Parathyroid adenoma (tissue), 2 donors: ENCODE results near the gene LANCL2.

Experiments used
- H2AFZ ChIP-seq: fragments of 300-600 bp; sonication (generic); one replicate; pipeline ENCODE4 v1.7.0; 2017; ENCODE audit warnings: antibody characterized with exemption, mild to moderate bottlenecking
- H3K27ac ChIP-seq: fragments of 300-600 bp; sonication (generic); one replicate; pipeline ENCODE4 v1.7.0; 2017
- H3K27me3 ChIP-seq: fragments of 300-600 bp; sonication (generic); one replicate; pipeline ENCODE4 v1.7.0; 2017; ENCODE audit warnings: low read length; ENCODE audit not compliant: control insufficient read depth, insufficient read depth
- H3K36me3 ChIP-seq: fragments of 300-600 bp; sonication (generic); one replicate; pipeline ENCODE4 v1.7.0; 2017; ENCODE audit warnings: low read length; ENCODE audit not compliant: control insufficient read depth, insufficient read depth
- H3K4me1 ChIP-seq: fragments of 300-600 bp; sonication (generic); one replicate; pipeline ENCODE4 v1.7.0; 2017; ENCODE audit warnings: control low read depth
- H3K4me2 ChIP-seq: fragments of 300-600 bp; sonication (generic); one replicate; pipeline ENCODE4 v1.7.0; 2017; ENCODE audit warnings: low read length
- H3K4me3 ChIP-seq: fragments of 300-600 bp; sonication (generic); one replicate; pipeline ENCODE4 v1.7.0; 2017; ENCODE audit warnings: low read depth, low read length
- H3K79me2 ChIP-seq: fragments of 300-600 bp; sonication (generic); one replicate; pipeline ENCODE4 v1.7.0; 2017; ENCODE audit warnings: control low read depth
- H3K9ac ChIP-seq: fragments of 300-600 bp; sonication (generic); one replicate; pipeline ENCODE4 v1.7.0; 2017; ENCODE audit warnings: mild to moderate bottlenecking
- H3K9me3 ChIP-seq: fragments of 300-600 bp; sonication (generic); one replicate; pipeline ENCODE4 v1.7.0; 2017; ENCODE audit warnings: low read length; ENCODE audit not compliant: control insufficient read depth
- CTCF ChIP-seq: fragments of 300-600 bp; sonication (generic); IDR thresholded peaks from one replicate; pipeline ENCODE4 v1.7.0; 2017; ENCODE audit warnings: antibody characterized with exemption, mild to moderate bottlenecking
- donor health status: primary hyperparathyroidism.

The LANCL2 gene

GRCh38 chr7:55335151-55335550 lies 30.0 kb upstream of the LANCL2 start:
- H3K9ac ChIP-seq: no peak overlapping the region
- H3K36me3 ChIP-seq: no peaks in the 10 kb centered on the region
- H3K4me1 ChIP-seq: no peaks in the 10 kb centered on the region
- no peak overlapping the region for H3K4me3 ChIP-seq
- H3K79me2 ChIP-seq: no peaks in the 10 kb centered on the region
- no peaks in the 10 kb centered on the region for H3K27me3 ChIP-seq
- H3K4me2 ChIP-seq: no peak overlapping the region
- H3K9me3 ChIP-seq: no peaks in the 10 kb centered on the region
- H3K27ac ChIP-seq: no peak overlapping the region
- TF ChIP-seq CTCF: no peak
- H2AFZ ChIP-seq: no peak overlapping the region

- H3K4me3 ChIP-seq: no peak overlapping the region
- no peaks in the 10 kb centered on the region for H3K27me3 ChIP-seq
- H3K9ac ChIP-seq: no peak overlapping the region
- no peaks in the 10 kb centered on the region for H3K79me2 ChIP-seq
- no peak overlapping the region for H2AFZ ChIP-seq
- TF ChIP-seq CTCF: no peak
- H3K4me2 ChIP-seq: no peak overlapping the region
- no peak overlapping the region for H3K27ac ChIP-seq
- H3K9me3 ChIP-seq: no peaks in the 10 kb centered on the region
- H3K4me1 ChIP-seq: no peaks in the 10 kb centered on the region
- no peaks in the 10 kb centered on the region for H3K36me3 ChIP-seq
Observed at GRCh38 chr7:55335786-55336185, 29.4 kb upstream of the LANCL2 start.

GRCh38 chr7:55336540-55336939 lies 28.6 kb upstream of the LANCL2 start:
- no peak overlapping the region for H3K27ac ChIP-seq
- H3K79me2 ChIP-seq: no peaks in the 10 kb centered on the region
- H3K4me3 ChIP-seq: no peak overlapping the region
- H3K9ac ChIP-seq: no peak overlapping the region
- no peak for TF ChIP-seq CTCF
- H3K4me2 ChIP-seq: no peak overlapping the region
- H2AFZ ChIP-seq: no peak overlapping the region
- H3K27me3 ChIP-seq: no peaks in the 10 kb centered on the region
- no peaks in the 10 kb centered on the region for H3K36me3 ChIP-seq
- no peaks in the 10 kb centered on the region for H3K4me1 ChIP-seq
- H3K9me3 ChIP-seq: no peaks in the 10 kb centered on the region

- Histone ChIP-seq H3K4me1 (no peaks in the 10 kb centered on the region), H3K9me3 (no peaks in the 10 kb centered on the region), H2AFZ (no peak overlapping the region), H3K79me2 (no peaks in the 10 kb centered on the region), H3K36me3 (no peaks in the 10 kb centered on the region), H3K27ac (no peak overlapping the region), H3K9ac (no peak overlapping the region), H3K27me3 (no peaks in the 10 kb centered on the region), H3K4me2 (no peak overlapping the region), H3K4me3 (no peak overlapping the region)
- no peak for TF ChIP-seq CTCF
Observed at GRCh38 chr7:55339033-55340000, 25.8 kb upstream of the LANCL2 start.
